Endothelial cell (in vitro differentiated cells): ENCODE data around the gene ZNF597. TPM values are rescaled to one million over a fixed set of nuclear protein-coding genes. Genes with fewer than 3 reads are reported as not detected.
A peak's percentile ranks its signal among the peaks of the same experiment; 100 is the strongest.
"Not testable (repeated sequence)": the region's sequence is repeated elsewhere in the genome, so short reads cannot be mapped to it uniquely, and the experiment has no call there.

ENCODE experiments used
- DNase-seq: peaks from one replicate; pipeline ENCODE4 v3.0.0; 2021; ENCODE audit warnings: low spot score
- H3K27ac Mint-ChIP-seq: one replicate; pipeline ENCODE4 v1.8.0; 2021; ENCODE audit warnings: mixed read lengths, inconsistent platforms; ENCODE audit not compliant: unreplicated experiment
- H3K27me3 Mint-ChIP-seq: one replicate; pipeline ENCODE4 v1.8.0; 2021; ENCODE audit warnings: mild to moderate bottlenecking, moderate library complexity, mixed read lengths, inconsistent platforms; ENCODE audit not compliant: unreplicated experiment
- H3K36me3 Mint-ChIP-seq: one replicate; pipeline ENCODE4 v1.8.0; 2021; ENCODE audit warnings: mild to moderate bottlenecking, low read depth, mixed read lengths, inconsistent platforms; ENCODE audit not compliant: unreplicated experiment
- H3K4me1 Mint-ChIP-seq: one replicate; pipeline ENCODE4 v1.8.0; 2021; ENCODE audit warnings: mild to moderate bottlenecking, mixed read lengths, inconsistent platforms; ENCODE audit not compliant: unreplicated experiment
- H3K4me3 Mint-ChIP-seq: one replicate; pipeline ENCODE4 v1.8.0; 2021; ENCODE audit warnings: mild to moderate bottlenecking, mixed read lengths, inconsistent platforms; ENCODE audit not compliant: unreplicated experiment
- H3K9me3 Mint-ChIP-seq: one replicate; pipeline ENCODE4 v1.8.0; 2021; ENCODE audit warnings: mixed read lengths, inconsistent platforms; ENCODE audit not compliant: unreplicated experiment
- total RNA-seq: library from RNA; stranded (reverse); fragmentation: NEBNext Ultra II Directional; extraction: Animal tissue kit (Norgen Biotek cat#: 25700); gene quantifications from one replicate; pipeline ENCODE4 v1.2.1, GENCODE V29; 2021; ENCODE audit not compliant: unreplicated experiment
- TF ChIP-seq, protein P1 (sequence below): fragments of 200-600 bp; sonication (generic); IDR thresholded peaks from one replicate; pipeline ENCODE4 v1.5.0; 2021; ENCODE audit warnings: antibody characterized with exemption; ENCODE audit not compliant: unreplicated experiment

The ZNF597 gene
- total RNA-seq, 1 donor from 2014 or later = 5.7 TPM

DNA sequence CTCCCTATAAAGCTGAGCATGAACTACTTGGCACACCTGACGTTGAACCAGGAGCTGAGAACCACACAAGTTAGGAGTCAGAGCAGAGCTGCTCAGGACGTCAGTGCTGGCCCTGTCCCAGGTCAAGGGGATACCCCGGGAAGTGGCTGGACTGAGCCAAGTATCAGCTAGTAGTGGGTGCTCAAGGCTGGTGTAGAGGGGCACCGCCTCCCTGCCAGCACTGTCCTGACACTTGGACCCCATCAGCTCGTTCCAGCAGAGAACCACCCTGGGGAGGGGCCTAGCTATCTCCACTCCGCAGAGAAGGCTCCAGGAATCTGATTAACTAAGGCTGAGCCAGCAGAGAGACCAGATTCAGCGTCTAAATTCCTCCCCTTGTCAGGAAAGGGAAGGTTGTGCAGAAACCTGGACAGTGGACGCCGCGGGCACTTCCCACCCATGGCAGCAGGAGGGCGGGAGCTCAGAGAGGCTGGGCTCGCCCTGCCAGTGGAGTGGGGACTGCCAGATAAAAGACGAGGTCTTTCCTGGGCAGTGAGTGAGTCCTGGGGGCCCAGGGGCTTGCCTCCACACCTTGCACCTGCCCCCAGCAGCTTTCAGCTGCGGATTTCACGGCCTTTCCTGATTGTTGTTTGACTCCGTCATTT lies 31.0 kb upstream of the ZNF597 start:
- peaks cover 12% of the 10 kb centered on the region for H3K27me3 Mint-ChIP-seq
- H3K27ac Mint-ChIP-seq = no peak overlapping the region
- no peak for DNase-seq

DNA sequence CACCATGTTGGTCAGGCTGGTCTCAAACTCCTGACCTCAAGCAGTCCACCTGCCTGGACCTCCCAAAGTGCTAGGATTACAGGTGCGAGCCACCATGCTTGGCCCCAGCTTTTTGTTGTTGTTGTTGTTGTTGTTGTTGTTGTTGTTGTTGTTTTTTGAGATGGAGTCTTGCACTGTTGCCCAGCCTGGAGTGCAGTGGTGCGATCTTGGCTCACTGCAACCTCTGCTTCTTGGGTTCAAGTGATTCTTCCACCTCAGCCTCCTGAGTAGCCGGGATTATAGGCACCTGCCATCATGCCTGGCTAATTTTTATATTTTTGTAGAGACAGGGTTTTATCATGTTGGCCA lies 30.3 kb upstream of the ZNF597 start:
- H3K9me3 Mint-ChIP-seq, DNase-seq, H3K27ac Mint-ChIP-seq, H3K36me3 Mint-ChIP-seq, H3K4me1 Mint-ChIP-seq, H3K4me3 Mint-ChIP-seq: not testable (repeated sequence)
- peaks cover 12% of the 10 kb centered on the region for H3K27me3 Mint-ChIP-seq

More for the DNA sequence above, 31.0 kb upstream of the ZNF597 start:
- H3K36me3 Mint-ChIP-seq = peaks cover 9% of the 10 kb centered on the region
- H3K4me3 Mint-ChIP-seq = no peak overlapping the region
- no peaks in the 10 kb centered on the region for H3K9me3 Mint-ChIP-seq
- TF ChIP-seq, protein P1, sequence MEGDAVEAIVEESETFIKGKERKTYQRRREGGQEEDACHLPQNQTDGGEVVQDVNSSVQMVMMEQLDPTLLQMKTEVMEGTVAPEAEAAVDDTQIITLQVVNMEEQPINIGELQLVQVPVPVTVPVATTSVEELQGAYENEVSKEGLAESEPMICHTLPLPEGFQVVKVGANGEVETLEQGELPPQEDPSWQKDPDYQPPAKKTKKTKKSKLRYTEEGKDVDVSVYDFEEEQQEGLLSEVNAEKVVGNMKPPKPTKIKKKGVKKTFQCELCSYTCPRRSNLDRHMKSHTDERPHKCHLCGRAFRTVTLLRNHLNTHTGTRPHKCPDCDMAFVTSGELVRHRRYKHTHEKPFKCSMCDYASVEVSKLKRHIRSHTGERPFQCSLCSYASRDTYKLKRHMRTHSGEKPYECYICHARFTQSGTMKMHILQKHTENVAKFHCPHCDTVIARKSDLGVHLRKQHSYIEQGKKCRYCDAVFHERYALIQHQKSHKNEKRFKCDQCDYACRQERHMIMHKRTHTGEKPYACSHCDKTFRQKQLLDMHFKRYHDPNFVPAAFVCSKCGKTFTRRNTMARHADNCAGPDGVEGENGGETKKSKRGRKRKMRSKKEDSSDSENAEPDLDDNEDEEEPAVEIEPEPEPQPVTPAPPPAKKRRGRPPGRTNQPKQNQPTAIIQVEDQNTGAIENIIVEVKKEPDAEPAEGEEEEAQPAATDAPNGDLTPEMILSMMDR = no peak
- H3K4me1 Mint-ChIP-seq = no peaks in the 10 kb centered on the region

DNA sequence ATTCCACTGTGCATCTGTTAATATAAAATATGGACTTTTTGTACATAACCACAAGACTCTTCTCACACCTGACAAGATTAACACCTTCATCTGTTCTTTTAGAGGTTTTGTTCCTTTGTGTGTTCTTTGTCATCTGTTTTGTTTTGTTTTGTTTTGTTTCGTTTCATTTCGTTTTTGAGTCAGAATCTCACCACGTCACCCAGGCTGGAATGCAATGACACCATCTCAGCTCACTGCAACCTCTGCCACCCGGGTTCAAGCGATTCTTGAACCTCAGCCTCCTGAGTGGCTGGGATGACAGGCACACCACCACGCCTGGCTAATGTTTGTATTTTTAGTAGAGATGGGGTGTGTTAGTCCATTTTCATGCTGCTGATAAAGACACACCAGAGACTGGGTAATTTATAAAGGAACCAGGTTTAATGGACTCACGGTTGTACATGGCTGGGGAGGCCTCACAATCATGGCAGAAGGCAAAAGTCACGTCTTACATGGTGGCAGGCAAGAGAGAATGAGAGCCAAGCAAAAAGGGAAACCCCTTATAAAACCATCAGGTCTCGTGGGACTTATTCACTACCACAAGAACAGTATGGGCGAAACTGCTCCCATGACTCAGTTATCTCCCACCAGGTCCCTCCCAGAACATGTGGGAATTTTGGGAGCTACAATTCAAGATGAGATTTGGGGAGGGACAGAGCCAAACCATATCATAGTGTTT lies 29.7 kb upstream of the ZNF597 start:
- Mint-ChIP-seq H3K27ac (peak overlapping the region; percentile 7), H3K36me3 (peaks cover 13% of the 10 kb centered on the region), H3K4me3 (no peak overlapping the region), H3K4me1 (no peaks in the 10 kb centered on the region), H3K27me3 (peaks cover 12% of the 10 kb centered on the region), H3K9me3 (no peaks in the 10 kb centered on the region)
- TF ChIP-seq, protein P1 = no peak
- no peak for DNase-seq

GRCh38 chr16:3471518-3472176 lies 28.3 kb upstream of the ZNF597 start:
- H3K27me3 Mint-ChIP-seq = peaks cover 18% of the 10 kb centered on the region

DNA sequence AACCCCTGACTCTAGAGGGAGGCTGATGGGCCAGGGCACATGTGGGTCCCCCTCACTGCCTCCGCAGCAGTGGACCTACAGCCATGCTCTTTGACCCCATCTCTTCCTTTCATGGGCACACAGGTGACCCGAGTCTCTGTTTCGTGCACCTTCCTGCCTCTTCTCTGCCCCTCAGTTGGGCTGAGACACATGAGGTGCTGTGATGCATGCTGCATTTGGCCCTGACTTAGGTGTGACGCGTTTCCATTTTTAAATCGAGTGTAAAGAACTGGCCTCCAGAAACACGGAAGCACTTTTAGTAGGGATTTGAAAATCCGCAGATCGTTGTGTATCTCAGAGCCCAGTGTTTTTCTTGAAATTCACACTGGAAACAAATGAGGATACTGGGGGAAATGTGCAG lies 27.4 kb upstream of the ZNF597 start:
- Mint-ChIP-seq H3K27me3 (peaks cover 18% of the 10 kb centered on the region), H3K36me3 (peaks cover 19% of the 10 kb centered on the region), H3K4me3 (peak overlapping the region; percentile 47), H3K27ac (no peak overlapping the region), H3K4me1 (peaks cover 10% of the 10 kb centered on the region), H3K9me3 (no peaks in the 10 kb centered on the region)
- DNase-seq = no peak
- TF ChIP-seq, protein P1 = no peak

More at GRCh38 chr16:3471518-3472176, 28.3 kb upstream of the ZNF597 start:
- Mint-ChIP-seq H3K9me3 (no peaks in the 10 kb centered on the region), H3K27ac (no peak overlapping the region), H3K36me3 (peaks cover 14% of the 10 kb centered on the region), H3K4me3 (no peak overlapping the region), H3K4me1 (peaks cover 5% of the 10 kb centered on the region)
- TF ChIP-seq, protein P1 = no peak
- DNase-seq = no peak
